IPS-20b (cell line): ENCODE measurements around the gene ROBO2.

Experiments used
- H3K27ac ChIP-seq: one replicate; pipeline ENCODE4 v1.5.1; 2013; ENCODE audit warnings: low read length
- H3K27me3 ChIP-seq: 2 replicates; pipeline ENCODE4 v1.6.1; 2013; ENCODE audit warnings: mild to moderate bottlenecking, low read length, inconsistent platforms; ENCODE audit not compliant: insufficient read depth
- H3K36me3 ChIP-seq: 2 replicates; pipeline ENCODE4 v1.6.1; 2013; ENCODE audit warnings: low read depth, mild to moderate bottlenecking, inconsistent platforms, low read length, moderate library complexity; ENCODE audit not compliant: insufficient read depth
- H3K4me1 ChIP-seq: 2 replicates; pipeline ENCODE4 v1.6.1; 2013; ENCODE audit warnings: mild to moderate bottlenecking, control low read depth, inconsistent platforms, low read length, moderate library complexity; ENCODE audit not compliant: insufficient read depth
- H3K4me3 ChIP-seq: 2 replicates; pipeline ENCODE4 v1.5.1; 2013; ENCODE audit warnings: mild to moderate bottlenecking, low read length, inconsistent platforms
- H3K9ac ChIP-seq: 2 replicates; pipeline ENCODE4 v1.6.1; 2013; ENCODE audit warnings: low read depth, mild to moderate bottlenecking, inconsistent platforms, low read length, moderate library complexity
- H3K9me3 ChIP-seq: 2 replicates; pipeline ENCODE4 v1.6.1; 2013; ENCODE audit warnings: mild to moderate bottlenecking, low read depth, low read length, inconsistent platforms; ENCODE audit not compliant: insufficient read depth

Gene ROBO2

GRCh38 chr3:77079988-77080610 lies 40.2 kb downstream of the ROBO2 start:
- Histone ChIP-seq H3K4me3 (peak overlapping the region; percentile 35; the same call in 1 of the 2 replicates), H3K27me3 (no peaks in the 10 kb centered on the region), H3K4me1 (peaks cover 22% of the 10 kb centered on the region; the same call in 1 of the 2 replicates), H3K36me3 (no peaks in the 10 kb centered on the region), H3K9me3 (no peaks in the 10 kb centered on the region), H3K27ac (no peak overlapping the region), H3K9ac (peak overlapping the region; percentile 35; the same call in 1 of the 2 replicates)

- H3K27ac ChIP-seq = no peak overlapping the region
- H3K9me3 ChIP-seq = no peaks in the 10 kb centered on the region
- H3K4me1 ChIP-seq = peaks cover 22% of the 10 kb centered on the region; the same call in 1 of the 2 replicates
- no peak overlapping the region for H3K9ac ChIP-seq
- no peak overlapping the region for H3K4me3 ChIP-seq
- no peaks in the 10 kb centered on the region for H3K27me3 ChIP-seq
- no peaks in the 10 kb centered on the region for H3K36me3 ChIP-seq
These were observed 41.4 kb downstream of the ROBO2 start for GRCh38 chr3:77081240-77081661.

GRCh38 chr3:77084511-77084910 lies 44.6 kb downstream of the ROBO2 start:
- H3K4me1 ChIP-seq = peaks cover 18% of the 10 kb centered on the region; the same call in 1 of the 2 replicates
- H3K27me3 ChIP-seq = no peaks in the 10 kb centered on the region
- no peak overlapping the region for H3K4me3 ChIP-seq
- no peak overlapping the region for H3K9ac ChIP-seq
- no peaks in the 10 kb centered on the region for H3K9me3 ChIP-seq
- H3K36me3 ChIP-seq = no peaks in the 10 kb centered on the region
- no peak overlapping the region for H3K27ac ChIP-seq

- Histone ChIP-seq H3K36me3 (no peaks in the 10 kb centered on the region), H3K27me3 (no peaks in the 10 kb centered on the region), H3K4me1 (no peaks in the 10 kb centered on the region; the same call in 1 of the 2 replicates), H3K9me3 (no peaks in the 10 kb centered on the region), H3K9ac (no peak overlapping the region), H3K4me3 (no peak overlapping the region), H3K27ac (no peak overlapping the region)
These were observed 46.5 kb downstream of the ROBO2 start for GRCh38 chr3:77086408-77086807.

- Histone ChIP-seq H3K9me3 (no peaks in the 10 kb centered on the region), H3K36me3 (no peaks in the 10 kb centered on the region), H3K4me1 (peaks cover 5% of the 10 kb centered on the region; the same call in 1 of the 2 replicates), H3K27me3 (no peaks in the 10 kb centered on the region), H3K27ac (no peak overlapping the region), H3K4me3 (no peak overlapping the region), H3K9ac (no peak overlapping the region)
These were observed 51.9 kb downstream of the ROBO2 start for GRCh38 chr3:77091809-77092208.

GRCh38 chr3:77093101-77093500 lies 53.2 kb downstream of the ROBO2 start:
- Histone ChIP-seq H3K9me3 (no peaks in the 10 kb centered on the region), H3K27me3 (no peaks in the 10 kb centered on the region), H3K36me3 (no peaks in the 10 kb centered on the region), H3K4me3 (no peak overlapping the region), H3K4me1 (peaks cover 5% of the 10 kb centered on the region; the same call in 1 of the 2 replicates), H3K9ac (no peak overlapping the region), H3K27ac (no peak overlapping the region)

- H3K4me1 ChIP-seq = peaks cover 5% of the 10 kb centered on the region; the same call in 1 of the 2 replicates
- H3K9me3 ChIP-seq = no peaks in the 10 kb centered on the region
These were observed 56.2 kb downstream of the ROBO2 start for GRCh38 chr3:77096145-77096544.

GRCh38 chr3:77096966-77097890 lies 57.3 kb downstream of the ROBO2 start:
- Histone ChIP-seq H3K4me3 (no peak overlapping the region), H3K4me1 (peaks cover 5% of the 10 kb centered on the region; the same call in 1 of the 2 replicates), H3K27ac (no peak overlapping the region), H3K9ac (no peak overlapping the region), H3K27me3 (no peaks in the 10 kb centered on the region), H3K9me3 (no peaks in the 10 kb centered on the region), H3K36me3 (no peaks in the 10 kb centered on the region)

More at GRCh38 chr3:77096145-77096544, 56.2 kb downstream of the ROBO2 start:
- Histone ChIP-seq H3K27ac (no peak overlapping the region), H3K36me3 (no peaks in the 10 kb centered on the region), H3K4me3 (no peak overlapping the region), H3K9ac (no peak overlapping the region), H3K27me3 (no peaks in the 10 kb centered on the region)

- Histone ChIP-seq H3K4me1 (0 out of 2 replicates have a peak, but pooled peaks cover 4% of the 10 kb centered on the region), H3K9ac (no peak overlapping the region), H3K9me3 (no peaks in the 10 kb centered on the region), H3K36me3 (no peaks in the 10 kb centered on the region), H3K4me3 (no peak overlapping the region), H3K27ac (no peak overlapping the region), H3K27me3 (no peaks in the 10 kb centered on the region)
These were observed 63.3 kb downstream of the ROBO2 start for GRCh38 chr3:77102951-77103769.

- Histone ChIP-seq H3K27ac (no peak overlapping the region), H3K9me3 (no peaks in the 10 kb centered on the region), H3K27me3 (no peaks in the 10 kb centered on the region), H3K36me3 (no peaks in the 10 kb centered on the region), H3K4me1 (no peaks in the 10 kb centered on the region), H3K4me3 (no peak overlapping the region), H3K9ac (no peak overlapping the region)
These were observed 82.8 kb downstream of the ROBO2 start for GRCh38 chr3:77122652-77123051.

- no peaks in the 10 kb centered on the region for H3K36me3 ChIP-seq
- no peaks in the 10 kb centered on the region for H3K27me3 ChIP-seq
- no peak overlapping the region for H3K27ac ChIP-seq
- no peaks in the 10 kb centered on the region for H3K9me3 ChIP-seq
- no peaks in the 10 kb centered on the region for H3K4me1 ChIP-seq
- H3K4me3 ChIP-seq = no peak overlapping the region
- H3K9ac ChIP-seq = no peak overlapping the region
These were observed 86.1 kb downstream of the ROBO2 start for GRCh38 chr3:77125966-77126365.
